ENCODE measurements around the gene KAZN.

KAZN gene

GRCh38 chr1:14567903-14568302, 30.6 kb upstream of the KAZN start:
- Histone ChIP-seq H3K9ac (ENCODE audit: low read depth, low read length, poor library complexity, severe bottlenecking) (no peak overlapping the region), H3K9me3 (ENCODE audit: insufficient read depth, low read depth, low read length) (no peaks in the 10 kb centered on the region; the same call in 1 of the 2 replicates), H3K27me3 (ENCODE audit: insufficient read depth, low read length, poor library complexity, severe bottlenecking) (no peaks in the 10 kb centered on the region), H3K79me2 (ENCODE audit: insufficient read depth, low read length) (no peaks in the 10 kb centered on the region), H3K4me2 (ENCODE audit: low read depth, low read length, poor library complexity, severe bottlenecking) (no peak overlapping the region), H3K4me3 (ENCODE audit: low read length, poor library complexity, severe bottlenecking) (no peak overlapping the region), H4K20me1 (ENCODE audit: insufficient read depth, low read length, poor library complexity, severe bottlenecking) (no peaks in the 10 kb centered on the region), H3K36me3 (ENCODE audit: insufficient read depth, low read length) (no peaks in the 10 kb centered on the region), H3K4me1 (ENCODE audit: insufficient read depth, low read length, poor library complexity, severe bottlenecking) (no peaks in the 10 kb centered on the region), H3K9me2 (replicated peaks; ENCODE audit: low read depth, low read length) (no peaks in the 10 kb centered on the region), H3F3A (ENCODE audit: low read depth) (no peaks in the 10 kb centered on the region), H2AFZ (ENCODE audit: low read length) (no peak overlapping the region)
- TF ChIP-seq EZH2phosphoT487 (IDR thresholded peaks at IDR 0.05; ENCODE audit: borderline replicate concordance) (no peak), CTCF (conservative IDR thresholded peaks at IDR 0.05; ENCODE audit: low read length) (no peak)

DNA sequence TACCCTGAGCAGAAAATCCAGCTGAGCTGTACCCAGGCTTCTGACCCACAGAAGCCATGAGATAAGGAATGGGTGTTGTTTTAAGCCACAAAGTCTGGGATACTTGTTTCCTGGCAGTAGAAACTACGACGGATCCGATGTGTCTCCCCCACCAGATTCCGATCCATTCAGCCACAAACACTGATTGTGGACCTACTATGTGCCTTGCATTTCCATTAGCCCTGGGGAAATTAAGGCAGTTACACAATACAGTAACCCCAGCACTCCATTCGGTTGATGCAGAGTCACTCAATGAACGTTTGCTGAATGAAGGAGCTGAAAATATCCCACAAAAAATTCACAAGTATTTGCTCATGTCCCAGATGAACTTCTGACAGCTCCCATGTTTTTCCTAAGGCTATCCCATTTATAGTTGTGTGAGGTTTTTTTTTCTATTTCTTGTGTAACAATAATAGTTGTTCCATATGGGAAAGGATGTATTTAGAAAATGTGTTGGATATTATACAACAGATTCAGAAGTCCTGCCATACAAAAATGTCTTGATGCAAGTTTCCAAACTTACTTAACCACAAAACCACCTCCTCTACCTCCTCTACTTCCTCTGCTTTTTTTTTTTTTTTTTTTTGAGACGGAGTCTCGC, 29.6 kb upstream of the KAZN start:
- H3K27me3 ChIP-seq (ENCODE audit: insufficient read depth, low read length, poor library complexity, severe bottlenecking): no peaks in the 10 kb centered on the region
- no peaks in the 10 kb centered on the region for H3K79me2 ChIP-seq (ENCODE audit: insufficient read depth, low read length)
- TF ChIP-seq EZH2phosphoT487 (IDR thresholded peaks at IDR 0.05; ENCODE audit: borderline replicate concordance) (no peak), CTCF (conservative IDR thresholded peaks at IDR 0.05; ENCODE audit: low read length) (no peak)
- no peak overlapping the region for H2AFZ ChIP-seq (ENCODE audit: low read length)
- H3F3A ChIP-seq (ENCODE audit: low read depth): no peaks in the 10 kb centered on the region
- H3K4me3 ChIP-seq (ENCODE audit: low read length, poor library complexity, severe bottlenecking): no peak overlapping the region
- no peak overlapping the region for H3K4me2 ChIP-seq (ENCODE audit: low read depth, low read length, poor library complexity, severe bottlenecking)
- H3K4me1 ChIP-seq (ENCODE audit: insufficient read depth, low read length, poor library complexity, severe bottlenecking): no peaks in the 10 kb centered on the region
- no peaks in the 10 kb centered on the region for H4K20me1 ChIP-seq (ENCODE audit: insufficient read depth, low read length, poor library complexity, severe bottlenecking)
- H3K36me3 ChIP-seq (ENCODE audit: insufficient read depth, low read length): no peaks in the 10 kb centered on the region
- H3K9me3 ChIP-seq (ENCODE audit: insufficient read depth, low read depth, low read length): no peaks in the 10 kb centered on the region
- H3K9ac ChIP-seq (ENCODE audit: low read depth, low read length, poor library complexity, severe bottlenecking): no peak overlapping the region
- no peaks in the 10 kb centered on the region for H3K9me2 ChIP-seq (replicated peaks; ENCODE audit: low read depth, low read length)

GRCh38 chr1:14570514-14570913, 28.0 kb upstream of the KAZN start:
- no peaks in the 10 kb centered on the region for H3K79me2 ChIP-seq (ENCODE audit: insufficient read depth, low read length)
- no peak overlapping the region for H3K4me3 ChIP-seq (ENCODE audit: low read length, poor library complexity, severe bottlenecking)
- no peak overlapping the region for H3K9ac ChIP-seq (ENCODE audit: low read depth, low read length, poor library complexity, severe bottlenecking)
- H3K4me1 ChIP-seq (ENCODE audit: insufficient read depth, low read length, poor library complexity, severe bottlenecking): no peaks in the 10 kb centered on the region
- H3F3A ChIP-seq (ENCODE audit: low read depth): no peaks in the 10 kb centered on the region
- no peaks in the 10 kb centered on the region for H3K36me3 ChIP-seq (ENCODE audit: insufficient read depth, low read length)
- H3K9me2 ChIP-seq (replicated peaks; ENCODE audit: low read depth, low read length): no peaks in the 10 kb centered on the region
- H4K20me1 ChIP-seq (ENCODE audit: insufficient read depth, low read length, poor library complexity, severe bottlenecking): no peaks in the 10 kb centered on the region
- H3K4me2 ChIP-seq (ENCODE audit: low read depth, low read length, poor library complexity, severe bottlenecking): no peak overlapping the region
- no peak overlapping the region for H2AFZ ChIP-seq (ENCODE audit: low read length)
- H3K27me3 ChIP-seq (ENCODE audit: insufficient read depth, low read length, poor library complexity, severe bottlenecking): no peaks in the 10 kb centered on the region
- TF ChIP-seq CTCF (conservative IDR thresholded peaks at IDR 0.05; ENCODE audit: low read length) (no peak), EZH2phosphoT487 (IDR thresholded peaks at IDR 0.05; ENCODE audit: borderline replicate concordance) (no peak)
- no peaks in the 10 kb centered on the region for H3K9me3 ChIP-seq (ENCODE audit: insufficient read depth, low read depth, low read length)
